GM21723 (cell line): ENCODE data around the gene ADGRD1.

Experiments used
- ATAC-seq: cut with Tn5 transposase; IDR thresholded peaks from one replicate; pipeline ENCODE4 v1.9.1; 2021; ENCODE audit warnings: mild to moderate bottlenecking, moderate library complexity; ENCODE audit not compliant: unreplicated experiment

Gene ADGRD1

DNA sequence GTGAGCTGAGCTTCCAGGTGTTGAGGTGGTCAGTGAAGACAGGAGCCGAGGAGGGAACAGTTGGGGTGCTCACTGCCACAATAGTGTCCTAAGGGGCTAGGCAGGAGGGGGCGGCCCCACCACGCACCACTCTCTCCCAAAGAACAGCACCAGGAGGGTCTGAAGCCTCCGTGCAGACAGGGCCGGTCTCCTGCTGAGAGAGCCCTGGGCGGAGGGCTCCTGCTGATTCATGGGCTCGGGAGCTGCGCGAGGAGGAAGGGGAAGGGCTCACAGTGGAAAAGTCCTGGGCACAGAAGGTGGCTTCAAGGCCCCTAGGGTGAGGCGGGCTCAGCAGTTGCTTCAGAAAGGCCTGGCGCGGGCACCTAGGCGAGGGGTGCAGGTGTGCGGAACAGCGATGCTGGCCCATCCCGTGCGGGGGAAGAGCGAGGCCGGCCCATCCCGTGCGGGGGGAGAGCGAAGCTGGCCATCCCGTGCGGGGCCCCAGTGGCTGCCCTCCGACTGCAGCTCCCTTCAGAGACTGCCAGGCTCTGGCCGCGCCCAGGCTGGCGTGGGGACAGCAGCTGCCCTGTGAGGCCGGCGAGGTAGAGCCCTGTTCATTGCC, 176.7 kb downstream of the ADGRD1 start:
- no peak for ATAC-seq

GRCh38 chr12:131131077-131131807, 177.5 kb downstream of the ADGRD1 start:
- no peak for ATAC-seq

DNA sequence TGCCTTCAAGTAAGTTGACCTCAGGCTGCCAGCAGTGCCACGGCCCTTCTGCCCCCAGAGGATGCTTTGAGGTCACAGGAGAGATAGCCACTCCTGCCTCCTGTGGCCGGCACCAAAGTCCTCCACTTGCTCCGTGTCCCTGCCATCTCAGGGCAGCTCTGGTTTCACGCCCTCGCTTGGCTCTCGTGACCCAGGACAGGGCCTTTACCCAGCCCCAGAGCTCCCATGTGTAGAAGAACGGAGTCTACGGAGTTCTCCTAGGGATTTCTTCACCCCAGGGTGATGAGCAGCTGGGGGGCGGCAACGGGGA, 178.1 kb downstream of the ADGRD1 start:
- ATAC-seq = no peak

DNA sequence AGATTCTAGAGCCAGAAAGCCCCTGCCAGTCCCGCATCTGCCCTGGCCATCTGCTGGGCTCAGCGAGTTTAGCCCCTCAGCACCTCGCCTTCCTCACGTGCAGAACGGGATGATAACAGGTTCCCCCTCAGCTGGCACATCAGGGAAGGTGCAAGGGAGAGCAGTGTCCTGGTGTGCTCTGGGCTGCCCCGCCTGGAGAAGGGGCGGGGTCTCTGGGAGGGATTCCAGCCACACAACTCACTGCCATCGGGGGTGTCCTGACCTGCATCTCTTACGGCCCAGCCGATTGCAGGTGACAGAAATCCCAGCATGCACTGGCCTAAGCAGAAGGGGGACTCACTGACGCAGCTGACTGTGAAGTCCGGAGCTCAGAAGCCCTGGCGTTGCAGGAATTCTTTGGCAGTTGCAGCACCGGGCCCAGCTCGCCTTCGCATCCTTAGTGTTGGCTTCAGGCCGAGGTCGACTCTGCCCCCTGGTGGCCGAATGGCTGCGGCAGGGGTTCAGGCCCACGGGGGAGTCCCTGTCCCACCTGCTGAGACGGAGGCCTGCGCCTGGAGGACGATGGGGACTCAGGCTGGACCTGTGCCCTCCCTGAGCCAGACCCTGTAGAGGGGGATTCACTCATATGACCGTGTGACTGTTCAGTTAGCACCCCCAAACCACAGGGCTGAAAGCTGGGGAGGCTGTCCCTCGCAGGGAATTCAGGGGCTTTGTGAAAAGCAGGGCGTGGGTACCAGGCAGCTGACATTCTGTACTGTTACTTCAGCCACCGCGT, 178.6 kb downstream of the ADGRD1 start:
- no peak for ATAC-seq

DNA sequence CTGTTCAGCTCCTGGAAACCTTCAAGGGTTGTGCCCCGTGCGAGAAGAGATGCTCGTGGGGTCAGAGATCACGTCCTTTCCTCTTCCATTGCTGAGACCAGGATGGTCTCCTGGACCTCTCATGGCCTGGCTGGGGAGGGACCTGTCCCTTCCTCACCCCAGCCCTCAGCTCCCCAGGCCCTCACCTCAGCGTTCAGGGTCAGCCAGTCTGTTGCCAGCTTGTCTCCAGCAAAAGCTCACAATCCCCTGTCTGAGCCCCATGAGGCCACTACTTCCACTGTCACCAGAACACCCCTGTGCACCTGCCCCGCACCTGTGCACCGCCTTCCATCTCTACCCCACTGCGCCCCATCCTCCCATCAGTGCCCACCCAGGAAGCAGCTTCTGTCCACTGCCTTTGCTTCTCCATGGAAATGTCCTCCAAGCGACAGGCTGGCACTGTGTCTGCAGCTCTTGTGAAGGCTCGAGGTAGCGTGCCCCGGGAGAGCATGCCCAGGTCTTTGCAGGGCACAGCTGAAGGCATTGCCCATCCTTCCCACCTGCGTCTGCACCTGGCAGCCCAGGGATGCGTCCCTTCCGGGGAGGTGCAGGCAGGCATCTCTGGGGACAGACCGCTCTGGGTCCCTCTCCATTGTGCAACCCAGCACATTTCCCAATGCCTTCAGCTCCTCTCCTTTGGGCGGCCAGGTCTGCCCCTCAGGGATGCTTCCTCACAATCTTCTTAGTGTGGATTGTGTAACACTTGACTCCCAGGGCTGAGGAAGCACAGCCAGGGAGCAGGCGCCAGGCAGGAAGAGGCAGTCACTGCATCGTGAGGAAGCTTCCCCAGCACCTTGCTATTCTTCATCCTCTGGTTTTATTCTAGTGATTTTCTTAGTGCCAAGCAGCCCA, 179.6 kb downstream of the ADGRD1 start:
- no peak for ATAC-seq

DNA sequence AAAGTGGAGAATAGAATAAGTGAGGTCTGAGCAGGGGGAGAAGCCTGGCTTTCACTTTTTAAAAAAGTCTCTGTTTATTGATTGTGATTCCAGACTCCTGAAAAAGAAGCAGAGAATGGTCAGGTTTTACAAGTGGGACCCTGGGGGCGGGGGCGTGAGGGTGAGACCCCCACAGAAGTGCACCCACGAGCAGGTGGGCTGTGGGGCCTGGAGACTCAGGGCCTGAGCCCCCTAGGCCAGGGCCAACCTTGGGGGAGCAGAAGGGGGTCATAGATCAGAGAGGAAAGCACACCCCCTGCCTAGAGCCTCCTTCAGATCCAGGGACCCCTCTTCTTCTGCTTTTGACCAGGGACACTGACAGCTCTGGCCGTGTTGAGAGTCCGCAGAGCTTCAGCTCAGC, 180.3 kb downstream of the ADGRD1 start:
- no peak for ATAC-seq

DNA sequence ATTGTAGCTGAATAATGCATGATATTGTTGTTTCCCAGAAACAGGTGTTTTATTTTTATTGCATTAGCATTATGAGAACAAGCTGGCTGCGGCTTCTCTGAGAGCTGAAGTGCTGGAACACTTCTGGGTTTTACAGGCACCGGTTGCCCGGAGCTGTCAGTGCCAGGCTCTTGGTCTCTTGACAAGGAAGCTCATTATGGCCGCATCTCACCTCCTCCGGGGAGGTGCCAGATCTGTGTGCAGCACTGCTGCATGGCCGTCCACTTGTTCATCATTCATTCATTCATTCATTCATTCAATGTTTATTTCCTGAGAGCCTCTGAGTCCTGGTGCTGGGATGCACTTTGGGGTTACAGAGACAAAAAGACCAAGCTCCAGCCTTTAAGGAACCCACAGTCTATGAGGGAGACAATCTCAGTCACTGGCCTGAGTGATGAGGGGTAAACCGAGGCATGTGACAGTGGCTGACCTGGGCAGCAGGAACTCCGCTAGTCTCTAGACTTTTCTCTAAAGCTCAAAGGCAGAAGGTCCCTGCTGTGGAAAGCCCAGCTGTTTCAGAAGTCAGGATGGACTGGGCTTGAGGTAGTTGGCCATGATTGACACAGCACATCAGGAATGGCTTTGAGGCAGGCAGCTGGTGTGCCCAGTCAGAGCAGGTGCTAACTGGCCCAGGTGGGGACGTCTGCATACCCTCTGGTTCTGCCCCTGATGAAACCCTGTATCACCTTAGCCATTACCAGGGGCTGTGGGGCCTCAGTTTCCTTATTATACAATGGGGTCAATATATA, 181.0 kb downstream of the ADGRD1 start:
- ATAC-seq = no peak

DNA sequence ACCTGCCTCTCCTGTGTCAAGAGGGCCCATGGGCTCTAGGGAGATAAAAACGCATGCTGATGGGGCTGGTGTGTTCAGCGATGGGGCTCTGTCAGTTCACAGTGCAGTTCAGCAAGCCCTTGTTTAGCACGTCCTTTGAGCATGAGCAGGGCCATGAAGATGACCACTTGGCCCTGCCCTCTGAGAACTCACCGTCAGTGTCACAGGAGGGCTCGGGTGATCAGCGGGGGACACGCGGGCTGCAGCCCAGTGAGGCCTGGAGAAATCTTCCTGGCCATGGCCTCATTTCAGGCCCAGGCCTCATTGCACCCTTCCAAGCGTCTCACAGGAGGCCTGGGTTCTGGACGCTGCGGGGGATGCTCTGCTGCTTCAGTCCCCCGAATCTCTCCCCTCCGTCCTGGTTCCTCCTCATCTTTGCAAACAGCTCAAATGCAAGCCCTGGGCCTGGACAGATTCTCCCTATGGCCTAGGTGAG, 181.6 kb downstream of the ADGRD1 start:
- no peak for ATAC-seq

DNA sequence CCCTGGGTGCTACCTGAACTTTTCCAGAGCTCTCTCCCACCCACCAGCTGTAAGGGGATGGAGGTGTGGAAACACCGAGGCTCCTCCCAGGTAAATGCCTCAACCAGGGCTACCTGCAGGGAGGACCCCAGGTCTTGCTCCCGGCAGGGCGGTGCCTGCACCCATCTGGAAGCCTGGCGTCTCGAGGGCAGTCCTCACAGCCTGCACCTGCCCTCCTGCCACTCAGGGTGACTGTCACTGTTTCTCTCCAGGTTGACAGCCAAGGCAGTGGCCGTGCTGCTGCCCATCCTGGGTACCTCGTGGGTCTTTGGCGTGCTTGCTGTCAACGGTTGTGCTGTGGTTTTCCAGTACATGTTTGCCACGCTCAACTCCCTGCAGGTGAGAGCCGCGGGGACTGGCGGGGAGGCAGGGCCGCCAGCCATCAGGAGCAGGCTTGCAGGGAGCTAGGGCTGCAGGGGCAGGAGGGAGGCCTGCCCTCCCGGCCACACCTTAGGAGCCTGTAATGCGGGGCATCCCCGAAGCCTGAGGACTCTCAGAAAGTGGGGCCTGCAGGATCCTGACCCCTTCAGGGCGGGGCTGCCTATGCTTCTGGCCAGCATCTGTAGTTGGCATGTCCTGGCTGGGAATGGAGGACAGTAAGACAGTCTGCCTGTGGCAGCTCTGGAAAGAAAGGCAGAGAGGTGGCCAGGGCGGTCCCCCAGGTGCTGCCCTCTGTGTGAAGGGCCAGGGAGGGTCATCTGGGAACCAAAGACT, 182.3 kb downstream of the ADGRD1 start:
- no peak for ATAC-seq

- no peak for ATAC-seq
Measured at GRCh38 chr12:131136539-131136872, 182.8 kb downstream of the ADGRD1 start.

DNA sequence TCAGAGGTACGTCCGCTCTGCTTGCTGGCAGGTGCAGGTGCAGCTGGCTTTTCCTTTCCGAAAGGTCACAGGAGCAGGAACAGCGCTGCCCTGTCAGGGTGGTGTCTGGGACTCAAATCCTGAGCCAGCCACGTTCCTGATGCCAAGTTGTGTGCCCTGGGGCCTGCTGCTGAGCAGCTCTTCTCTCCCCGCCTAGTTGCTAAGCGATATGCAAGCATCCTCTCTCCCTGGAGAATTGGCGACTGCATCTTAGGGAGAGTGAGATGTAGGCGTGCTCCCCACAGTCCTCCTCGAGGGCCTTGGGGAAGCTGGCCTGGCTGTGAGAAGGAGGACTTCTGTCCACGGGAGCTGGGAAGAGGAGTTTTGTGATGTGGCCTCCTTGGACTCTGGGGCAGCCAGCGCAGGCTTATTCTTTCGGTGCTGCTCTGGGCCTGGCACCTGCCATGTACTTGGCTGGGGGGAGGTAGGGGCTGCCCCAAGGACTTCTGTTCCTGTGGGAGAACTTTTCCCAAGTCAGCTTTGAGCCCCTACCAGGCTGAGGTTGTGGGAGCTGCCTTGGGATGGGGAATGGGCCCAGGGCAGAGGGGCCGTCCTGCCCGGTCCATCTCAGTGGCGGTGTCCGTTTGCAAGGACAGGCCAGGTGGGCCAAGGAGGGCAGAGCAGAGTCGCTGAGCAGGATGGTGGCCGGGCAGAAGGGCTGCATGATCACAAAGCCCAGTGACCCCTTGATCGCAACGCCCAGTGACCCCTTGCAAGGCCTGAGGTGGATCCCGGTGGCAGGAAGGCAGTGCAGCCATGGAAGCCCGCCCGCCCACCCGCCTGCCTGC, 183.5 kb downstream of the ADGRD1 start:
- no peak for ATAC-seq

DNA sequence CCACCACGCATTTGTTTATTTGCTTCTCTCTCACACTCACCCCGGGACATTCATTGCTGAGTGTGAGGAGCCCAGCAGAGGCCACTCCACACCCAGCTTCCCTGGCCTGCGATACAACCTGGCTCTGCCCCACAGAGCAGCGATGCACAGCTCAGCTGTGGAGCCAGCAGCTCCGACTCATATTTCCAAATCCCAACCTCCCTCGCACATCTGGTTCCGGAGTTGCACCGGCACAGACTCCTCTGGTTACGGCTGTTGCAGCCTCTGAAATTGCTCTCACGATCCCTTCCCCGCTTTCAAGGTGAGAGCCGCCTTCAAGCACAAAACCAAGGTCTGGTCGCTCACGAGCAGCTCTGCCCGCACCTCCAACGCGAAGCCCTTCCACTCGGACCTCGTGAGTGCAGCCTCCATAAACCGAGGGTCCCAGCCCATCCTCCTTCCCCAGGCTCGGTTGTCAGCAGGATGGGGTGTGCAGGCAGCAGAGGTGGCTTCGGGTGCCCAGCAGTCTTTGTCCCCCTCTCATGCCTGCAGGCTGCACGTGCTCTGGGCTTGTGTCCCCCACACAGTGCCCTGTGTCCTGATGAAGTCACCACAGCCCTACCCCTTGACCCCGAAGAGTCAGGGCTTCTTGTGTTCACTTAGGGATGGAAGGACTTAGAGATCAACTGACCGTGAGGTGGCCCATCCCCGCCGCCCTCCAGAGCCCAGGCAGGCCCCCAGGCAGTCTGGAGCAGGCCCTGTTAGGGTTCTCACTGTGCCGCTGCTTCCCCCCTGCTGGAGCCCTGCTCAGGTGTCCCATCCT, 184.3 kb downstream of the ADGRD1 start:
- ATAC-seq = no peak

DNA sequence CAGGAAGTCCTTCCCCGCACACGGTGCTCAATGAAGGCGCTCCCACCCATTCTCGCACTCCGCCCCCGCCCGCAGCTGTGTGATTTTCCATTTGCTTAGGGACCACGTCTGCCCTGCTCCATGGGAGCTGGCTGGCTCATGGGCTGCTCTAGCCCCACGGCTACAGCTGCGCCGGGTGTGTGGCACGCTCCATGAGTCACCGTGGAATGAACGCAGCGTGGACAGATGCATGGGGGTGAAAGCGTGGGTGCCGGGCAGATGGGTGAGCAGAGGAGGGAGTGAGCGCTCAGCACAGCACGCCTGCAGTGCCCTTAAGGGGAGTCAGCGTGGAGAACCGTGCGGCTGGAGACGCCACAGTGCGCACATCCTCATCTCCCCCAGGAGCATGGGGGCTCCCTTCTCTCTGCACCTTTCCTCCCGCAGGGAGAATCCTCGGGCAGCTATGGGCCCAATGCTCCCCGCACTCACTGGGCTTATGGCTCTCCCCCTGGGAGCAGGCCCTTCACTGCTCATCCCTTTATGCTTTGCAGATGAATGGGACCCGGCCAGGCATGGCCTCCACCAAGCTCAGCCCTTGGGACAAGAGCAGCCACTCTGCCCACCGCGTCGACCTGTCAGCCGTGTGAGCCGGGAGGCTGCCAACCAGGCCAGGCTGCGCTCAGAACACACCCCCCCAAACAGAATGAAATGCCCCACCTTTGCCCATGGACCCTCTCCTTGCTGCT, 185.1 kb downstream of the ADGRD1 start:
- ATAC-seq = no peak

DNA sequence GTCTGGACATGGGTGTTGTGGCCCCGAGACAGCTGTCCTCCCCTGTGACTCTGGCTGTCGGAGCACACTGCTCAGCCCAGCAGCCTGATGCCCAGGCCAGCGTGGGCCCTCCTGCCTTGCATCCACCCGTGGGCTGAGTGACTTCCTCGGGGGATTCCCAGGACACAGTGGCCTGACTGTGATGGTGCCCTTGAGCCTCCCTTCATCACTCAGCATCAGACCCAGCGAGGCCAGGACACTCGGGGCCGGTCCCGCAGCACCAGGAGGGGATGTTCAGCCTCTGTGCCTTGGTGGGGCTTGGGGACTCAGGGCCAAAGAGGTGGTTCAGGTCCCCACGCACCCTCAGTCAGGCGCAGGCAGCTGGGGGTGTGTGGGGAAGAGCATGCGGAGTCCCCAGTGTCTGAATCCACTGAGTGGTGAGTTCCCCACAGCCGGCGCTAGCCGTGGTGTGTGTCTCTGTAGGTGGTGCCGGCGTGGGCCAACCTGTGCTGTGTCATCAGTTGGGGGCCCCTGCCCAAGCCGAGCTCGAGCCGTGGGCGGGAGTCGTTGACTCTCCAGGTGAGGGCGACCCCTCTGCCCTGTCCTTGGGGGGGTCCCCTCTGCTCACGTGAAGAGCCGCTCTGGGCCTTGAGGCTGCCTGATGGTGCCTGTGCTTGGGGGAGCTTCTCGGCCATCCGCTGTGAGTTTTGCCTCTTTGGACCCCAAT, 185.8 kb downstream of the ADGRD1 start:
- no peak for ATAC-seq

DNA sequence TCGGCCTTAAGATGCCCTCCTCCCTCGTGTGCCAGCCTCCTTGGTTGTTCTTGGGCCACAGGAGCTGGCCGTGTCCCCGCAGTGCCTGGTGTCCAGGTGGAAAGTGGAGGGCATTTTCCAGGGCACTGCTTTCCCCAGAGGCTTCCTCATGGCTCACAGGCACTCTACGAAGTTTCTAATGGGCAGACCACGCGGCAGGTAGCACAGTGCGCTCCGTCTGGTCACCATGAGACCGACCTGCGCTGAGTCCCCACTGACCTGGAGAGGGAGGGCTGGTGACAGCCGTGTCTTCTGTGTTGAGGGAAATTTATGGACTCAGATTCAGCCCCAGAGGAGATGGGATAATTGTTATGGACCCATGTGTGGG, 186.3 kb downstream of the ADGRD1 start:
- no peak for ATAC-seq

- ATAC-seq = no peak
Measured at GRCh38 chr12:131140697-131141096, 187.0 kb downstream of the ADGRD1 start.

GRCh38 chr12:131141514-131141913, 187.8 kb downstream of the ADGRD1 start:
- no peak for ATAC-seq
